Head of caudate nucleus (tissue), 42 donors: ENCODE measurements around the gene CAB39L.
"Not testable (repeated sequence)": the region's sequence is repeated elsewhere in the genome, so short reads cannot be mapped to it uniquely, and the experiment has no call there.

Source experiments
- DNase-seq, 42 donors: peaks; one replicate each; pipeline versions ENCODE4 v3.0.0 to v3.0.0-alpha.2; 2020 to 2021; ENCODE audit warnings: mixed read lengths in 7 of 42
- intact Hi-C: fragments of 100-400 bp; cut with DNase I; formaldehyde crosslinking; loops from one replicate; pipeline ENCODE4 v1.15.0; 2022

CAB39L gene

GRCh38 chr13:49302817-49303216 lies 141.0 kb downstream of the CAB39L start:
- no peak for DNase-seq
- intact Hi-C loops = loop anchor here (5.0 to 10.0 kb wide), 2 partner anchors 212 to 304 kb away; no protein-coding TSS in a partner anchor

GRCh38 chr13:49302222-49302621 lies 141.6 kb downstream of the CAB39L start:
- DNase-seq = no peak
- intact Hi-C loops = loop anchor here (5.0 to 10.0 kb wide), 2 partner anchors 213 to 305 kb away; no protein-coding TSS in a partner anchor

DNA sequence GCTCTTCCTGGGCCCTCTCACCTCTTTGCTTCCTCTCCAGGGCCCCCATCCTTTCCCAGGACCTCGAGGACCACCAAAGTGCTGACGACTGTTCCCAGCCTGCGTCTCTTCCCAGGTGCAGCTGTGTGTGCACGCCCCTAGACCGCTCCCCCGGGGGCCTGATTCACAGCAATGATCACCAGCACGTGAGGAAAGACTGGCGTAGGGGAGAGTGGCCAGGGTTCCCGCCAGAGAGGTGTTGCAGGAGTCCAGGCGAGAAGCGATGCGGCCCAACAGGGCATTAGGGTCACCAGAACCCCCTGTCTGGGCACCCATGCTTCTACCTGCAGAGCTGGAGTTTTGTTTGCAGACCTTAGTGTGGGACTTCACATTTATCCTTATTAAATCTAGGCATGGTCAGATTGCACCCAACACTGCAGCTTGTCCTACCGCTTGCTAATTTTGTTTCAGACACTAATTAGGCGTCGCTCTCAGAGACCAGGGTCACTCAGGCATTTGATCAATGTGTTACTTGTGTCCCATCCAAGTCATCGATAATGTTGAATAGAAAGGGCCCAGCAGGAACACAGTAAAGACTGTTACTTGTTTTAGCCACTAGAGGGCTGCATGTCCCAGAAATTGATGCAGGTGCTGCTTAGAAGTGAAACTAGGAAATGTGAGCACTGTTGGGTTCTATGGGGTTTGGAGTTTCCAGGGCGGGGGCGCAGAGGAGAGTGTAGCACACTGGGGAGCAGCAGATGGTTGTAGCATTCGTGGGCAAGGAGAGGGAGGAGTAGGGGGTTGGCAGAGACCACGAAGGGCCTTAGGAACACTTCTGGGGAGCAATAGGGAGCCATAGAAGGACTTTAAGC lies 142.9 kb downstream of the CAB39L start:
- peak in 35 of 42 donors; percentile 34 to 86 (median 70) for DNase-seq
- intact Hi-C loops = loop anchor here (5.0 to 10.0 kb wide), 2 partner anchors 214 to 306 kb away; no protein-coding TSS in a partner anchor

DNA sequence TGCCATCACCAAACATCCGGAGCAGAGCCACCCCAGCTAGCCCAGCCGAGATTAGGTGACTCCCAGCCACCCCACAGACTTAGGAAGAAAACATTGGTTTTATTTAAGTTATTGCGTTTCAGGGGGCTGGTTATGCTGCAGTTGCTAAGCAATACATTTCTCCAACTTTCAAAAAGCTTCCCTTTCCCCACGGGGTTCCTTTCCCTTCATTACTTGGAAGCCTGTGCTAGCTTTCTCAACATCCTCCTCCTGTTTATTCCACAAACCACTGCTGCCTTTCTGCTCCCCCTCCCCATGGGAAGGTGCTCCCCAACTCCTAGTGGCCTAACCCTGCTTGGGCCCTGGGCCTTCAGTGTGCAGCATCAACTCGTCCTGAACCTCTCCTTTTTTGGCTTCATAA lies 143.6 kb downstream of the CAB39L start:
- intact Hi-C loops = loop anchor here (5.0 to 10.0 kb wide), 2 partner anchors 215 to 307 kb away; no protein-coding TSS in a partner anchor
- peak in 1 of 42 donors; percentile 10 for DNase-seq

- peak in 6 of 42 donors; percentile 36 to 72 (median 40) for DNase-seq
- intact Hi-C loops = no loop called here
Observed at GRCh38 chr13:49298903-49299605, 144.8 kb downstream of the CAB39L start.

DNA sequence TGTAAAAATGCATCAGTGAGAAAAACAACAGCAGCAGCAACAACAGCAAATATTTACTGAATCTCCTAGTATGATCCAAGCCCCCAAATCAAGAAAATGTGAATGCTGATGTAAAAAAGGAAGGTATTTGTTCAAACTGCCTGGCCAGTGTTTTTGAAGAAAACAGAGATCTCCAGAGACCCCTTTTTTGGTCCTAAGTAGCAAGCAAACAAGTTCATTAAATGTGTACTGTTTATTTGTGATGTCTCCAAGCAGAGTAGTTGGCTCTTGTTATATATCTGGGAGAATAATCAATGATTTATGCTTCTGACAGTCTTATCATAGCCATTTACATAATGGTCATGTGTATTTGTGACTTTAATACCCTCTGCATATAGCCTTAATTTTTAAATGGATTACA lies 145.4 kb downstream of the CAB39L start:
- DNase-seq = no peak
- intact Hi-C loops = no loop called here

DNA sequence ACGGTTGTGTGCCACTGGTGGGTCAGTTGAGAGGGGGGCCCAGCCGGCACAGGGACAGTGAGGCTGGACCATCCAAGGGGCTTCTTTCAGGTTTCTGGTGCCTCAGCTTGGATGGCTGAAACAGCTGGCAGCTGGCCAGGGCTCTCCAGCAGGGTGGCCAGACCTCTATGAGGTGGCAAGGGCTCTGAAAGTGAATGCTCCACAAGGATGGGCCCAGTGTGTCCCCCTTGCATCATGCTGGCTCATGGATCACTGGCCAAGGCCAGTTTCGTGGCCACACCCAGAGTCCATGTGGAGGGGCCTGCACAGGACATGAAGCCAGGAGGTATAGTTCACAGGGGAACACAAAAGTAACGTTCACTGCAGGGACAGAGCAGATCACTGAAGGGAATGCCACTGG lies 146.5 kb downstream of the CAB39L start:
- no peak for DNase-seq
- intact Hi-C loops = no loop called here

- no peak for DNase-seq
- intact Hi-C loops = no loop called here
Observed at GRCh38 chr13:49296659-49297058, 147.2 kb downstream of the CAB39L start.

GRCh38 chr13:49295244-49295643 lies 148.6 kb downstream of the CAB39L start:
- intact Hi-C loops = no loop called here

GRCh38 chr13:49294723-49295122 lies 149.1 kb downstream of the CAB39L start:
- intact Hi-C loops, DNase-seq: not testable (repeated sequence)

More at GRCh38 chr13:49295244-49295643, 148.6 kb downstream of the CAB39L start:
- peak in 7 of 42 donors; percentile 33 to 67 (median 40) for DNase-seq

DNA sequence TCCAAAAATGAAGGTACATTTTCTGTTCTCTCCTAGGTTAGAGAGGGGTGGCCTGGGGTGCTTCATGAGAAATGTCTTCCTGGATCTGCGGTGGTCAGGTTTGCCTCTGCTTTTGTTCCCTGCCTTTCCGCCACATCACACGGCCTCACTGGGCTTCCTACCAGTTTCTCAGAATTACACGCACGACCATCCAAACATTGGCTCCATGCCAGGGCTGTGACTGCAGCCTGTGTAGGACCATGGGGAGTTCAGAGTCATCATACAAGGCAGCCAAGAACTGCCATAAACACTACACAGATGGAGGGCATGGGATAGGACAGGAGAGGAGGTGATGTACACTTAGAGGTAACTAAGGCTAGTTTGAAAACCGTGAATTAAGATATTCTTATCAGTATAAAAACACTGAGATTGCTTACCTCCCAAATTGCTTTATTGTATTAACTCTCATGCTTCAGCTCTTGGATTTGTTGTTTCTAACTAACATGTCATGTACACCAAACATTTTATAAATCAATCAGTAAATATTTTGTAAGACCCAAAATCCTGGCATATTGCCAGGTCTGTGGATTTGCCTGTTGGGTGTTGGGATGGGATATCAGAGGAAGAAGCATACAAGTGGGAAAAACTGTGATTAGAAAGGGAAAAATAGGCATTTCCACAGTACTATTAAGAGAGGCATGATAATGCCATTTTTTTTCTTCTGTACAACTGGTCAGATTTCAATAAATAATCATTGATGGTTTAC lies 150.9 kb downstream of the CAB39L start:
- intact Hi-C loops = no loop called here
- peak in 35 of 42 donors; percentile 31 to 87 (median 64) for DNase-seq

DNA sequence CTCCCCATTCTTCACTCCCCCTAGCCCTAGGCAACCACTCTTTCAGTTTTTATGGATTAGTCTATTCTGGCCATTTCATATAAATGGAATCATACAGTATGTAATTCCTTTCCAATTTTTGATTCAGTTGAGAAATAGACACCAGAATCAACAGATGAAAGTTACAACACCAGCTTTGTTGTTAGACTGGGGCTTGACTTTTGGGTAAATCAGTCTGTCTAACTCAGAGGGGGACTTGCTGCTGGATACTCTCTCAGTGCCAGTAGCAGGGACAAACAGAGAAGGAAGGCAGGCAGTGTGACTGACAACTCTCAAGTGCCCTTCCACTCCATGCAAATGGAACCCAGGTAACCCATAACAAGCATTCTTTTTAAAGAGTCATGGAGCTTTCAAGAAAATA lies 155.4 kb downstream of the CAB39L start:
- intact Hi-C loops = loop anchor here (10.0 kb wide), 1 partner anchor 174 kb away; no protein-coding TSS in a partner anchor
- DNase-seq = no peak

DNA sequence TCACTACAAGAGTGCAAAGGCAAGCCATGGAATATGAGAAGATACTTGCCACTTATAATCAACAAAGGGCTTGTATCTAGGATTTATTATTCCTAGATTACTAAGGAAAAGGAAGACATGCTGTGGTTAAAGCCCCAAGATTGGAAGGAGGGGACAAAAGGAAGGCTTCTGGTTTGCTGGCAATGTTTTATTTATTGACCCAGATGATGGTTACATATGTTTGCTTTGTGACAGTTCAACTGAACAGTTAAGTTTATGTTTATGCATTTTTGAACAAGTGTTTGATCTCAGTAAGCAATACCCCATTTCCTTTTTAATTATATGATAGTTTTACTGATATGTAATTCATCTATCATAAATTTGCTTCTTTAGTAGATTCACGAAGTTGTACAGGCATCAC lies 155.9 kb downstream of the CAB39L start:
- intact Hi-C loops = loop anchor here (10.0 kb wide), 1 partner anchor 173 kb away; no protein-coding TSS in a partner anchor
- DNase-seq = no peak

- intact Hi-C loops = loop anchor here (10.0 kb wide), 1 partner anchor 165 kb away; no protein-coding TSS in a partner anchor
- no peak for DNase-seq
Observed at GRCh38 chr13:49279885-49280284, 164.0 kb downstream of the CAB39L start.

DNA sequence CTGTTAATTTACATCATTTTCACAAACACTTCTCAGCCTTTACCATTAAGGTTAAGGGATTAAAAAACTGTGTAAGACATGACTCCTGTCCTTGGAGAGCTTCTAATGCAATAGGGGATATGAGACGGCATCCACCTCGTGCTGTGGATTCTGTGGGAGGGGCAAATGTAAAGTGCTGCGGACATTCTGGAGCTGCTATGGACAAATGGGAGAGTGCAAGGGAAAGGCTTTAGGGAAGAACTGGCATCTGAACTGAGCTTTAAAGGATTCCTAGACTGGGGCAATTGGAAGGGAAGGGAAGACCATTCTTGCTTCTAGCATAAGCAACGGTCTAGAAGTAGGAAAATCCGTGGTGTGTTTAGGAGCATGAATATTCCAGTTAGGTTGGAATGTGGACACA lies 164.8 kb downstream of the CAB39L start:
- DNase-seq = no peak
- intact Hi-C loops = no loop called here

DNA sequence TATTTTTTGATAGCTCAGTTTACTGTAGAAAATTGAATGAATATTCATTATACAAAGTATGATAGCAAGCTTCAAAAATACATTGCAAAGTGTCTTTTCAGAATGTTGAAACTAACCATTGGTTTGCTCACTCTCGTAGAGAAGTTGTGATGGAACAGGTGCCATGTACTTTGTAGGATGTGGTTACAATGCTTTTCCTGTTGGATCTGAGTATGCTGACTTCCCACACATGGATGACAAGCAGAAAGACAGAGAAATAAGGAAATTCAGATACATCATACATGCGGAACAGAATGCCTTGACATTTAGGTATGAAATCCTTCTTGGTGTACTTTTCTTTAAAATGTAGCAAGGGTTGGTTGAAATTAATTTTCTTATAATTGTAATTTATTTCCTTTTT lies 165.7 kb downstream of the CAB39L start:
- intact Hi-C loops = no loop called here
- DNase-seq = no peak

GRCh38 chr13:49272296-49272695 lies 171.6 kb downstream of the CAB39L start:
- intact Hi-C loops = no loop called here
- no peak for DNase-seq

DNA sequence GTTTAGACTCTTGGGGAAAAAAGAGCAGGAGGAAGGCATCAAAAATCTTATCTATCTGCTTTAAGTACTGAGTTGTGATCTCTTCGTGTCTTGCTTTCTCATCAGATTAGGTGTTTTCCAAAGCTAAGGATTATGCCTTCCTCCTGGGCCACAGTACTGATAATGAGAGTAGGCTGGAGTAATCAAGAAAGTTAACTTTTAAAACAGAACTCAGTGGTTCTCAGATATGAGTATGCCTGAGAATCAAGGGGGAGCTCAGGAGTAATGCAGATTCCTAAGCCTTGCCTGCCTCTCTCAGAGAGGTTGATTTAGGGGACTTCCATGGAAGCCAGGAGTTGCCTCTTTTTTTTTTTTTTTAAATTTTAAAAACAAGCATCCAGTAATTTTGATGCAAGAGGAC lies 172.6 kb downstream of the CAB39L start:
- intact Hi-C loops = no loop called here
- no peak for DNase-seq

DNA sequence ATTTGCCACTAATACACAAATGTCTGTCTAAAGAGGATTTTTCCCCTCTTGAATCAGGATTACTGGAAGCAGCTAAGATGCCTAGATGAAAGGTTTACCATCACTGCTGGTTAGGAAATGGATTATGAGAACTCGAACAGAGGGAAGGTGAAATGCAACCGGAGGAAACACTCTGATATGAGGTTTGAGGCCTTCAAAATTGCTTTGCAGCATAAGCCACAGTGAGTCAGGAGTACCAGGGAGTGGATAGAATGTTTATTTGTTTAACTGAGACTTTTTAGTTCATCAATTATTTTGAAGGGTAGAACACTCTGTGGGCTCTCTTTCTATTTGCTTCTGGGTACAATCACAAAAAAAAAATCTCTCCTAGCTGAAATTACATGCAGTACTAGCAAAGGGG lies 178.0 kb downstream of the CAB39L start:
- intact Hi-C loops = no loop called here
- DNase-seq = no peak
